Endothelial cell (in vitro differentiated cells): ENCODE data around the gene TOPORS. TPM values are rescaled to one million over a fixed set of nuclear protein-coding genes. Genes with fewer than 3 reads are reported as not detected.
A peak's percentile ranks its signal among the peaks of the same experiment; 100 is the strongest.

Experiments used
- DNase-seq: peaks from one replicate; pipeline ENCODE4 v3.0.0; 2021; ENCODE audit warnings: low spot score
- H3K27ac Mint-ChIP-seq: one replicate; pipeline ENCODE4 v1.8.0; 2021; ENCODE audit warnings: mixed read lengths, inconsistent platforms; ENCODE audit not compliant: unreplicated experiment
- H3K27me3 Mint-ChIP-seq: one replicate; pipeline ENCODE4 v1.8.0; 2021; ENCODE audit warnings: mild to moderate bottlenecking, moderate library complexity, mixed read lengths, inconsistent platforms; ENCODE audit not compliant: unreplicated experiment
- H3K36me3 Mint-ChIP-seq: one replicate; pipeline ENCODE4 v1.8.0; 2021; ENCODE audit warnings: mild to moderate bottlenecking, low read depth, mixed read lengths, inconsistent platforms; ENCODE audit not compliant: unreplicated experiment
- H3K4me1 Mint-ChIP-seq: one replicate; pipeline ENCODE4 v1.8.0; 2021; ENCODE audit warnings: mild to moderate bottlenecking, mixed read lengths, inconsistent platforms; ENCODE audit not compliant: unreplicated experiment
- H3K4me3 Mint-ChIP-seq: one replicate; pipeline ENCODE4 v1.8.0; 2021; ENCODE audit warnings: mild to moderate bottlenecking, mixed read lengths, inconsistent platforms; ENCODE audit not compliant: unreplicated experiment
- H3K9me3 Mint-ChIP-seq: one replicate; pipeline ENCODE4 v1.8.0; 2021; ENCODE audit warnings: mixed read lengths, inconsistent platforms; ENCODE audit not compliant: unreplicated experiment
- CTCF ChIP-seq: fragments of 200-600 bp; sonication (generic); IDR thresholded peaks from one replicate; pipeline ENCODE4 v1.5.0; 2021; ENCODE audit warnings: antibody characterized with exemption; ENCODE audit not compliant: unreplicated experiment
- total RNA-seq: library from RNA; stranded (reverse); fragmentation: NEBNext Ultra II Directional; extraction: Animal tissue kit (Norgen Biotek cat#: 25700); gene quantifications from one replicate; pipeline ENCODE4 v1.2.1, GENCODE V29; 2021; ENCODE audit not compliant: unreplicated experiment

Gene TOPORS
- total RNA-seq, 1 donor from 2014 or later, result 20.7 TPM

- Mint-ChIP-seq H3K36me3 (peaks cover 24% of the 10 kb centered on the region), H3K4me3 (no peak overlapping the region)
- no peak for TF ChIP-seq CTCF
These were observed 9.3 kb downstream of the TOPORS start for GRCh38 chr9:32543047-32543446.

GRCh38 chr9:32533816-32534215 lies 18.6 kb downstream of the TOPORS start:
- H3K36me3 Mint-ChIP-seq, result no peaks in the 10 kb centered on the region
- H3K4me1 Mint-ChIP-seq, result no peaks in the 10 kb centered on the region

More at GRCh38 chr9:32543047-32543446, 9.3 kb downstream of the TOPORS start:
- Mint-ChIP-seq H3K27ac (no peak overlapping the region), H3K9me3 (no peaks in the 10 kb centered on the region), H3K27me3 (no peaks in the 10 kb centered on the region), H3K4me1 (no peaks in the 10 kb centered on the region)
- DNase-seq, result no peak

GRCh38 chr9:32533336-32533735 lies 19.1 kb downstream of the TOPORS start:
- no peaks in the 10 kb centered on the region for H3K36me3 Mint-ChIP-seq
- H3K4me3 Mint-ChIP-seq, result no peak overlapping the region
- no peak for TF ChIP-seq CTCF
- no peak for DNase-seq
- no peaks in the 10 kb centered on the region for H3K27me3 Mint-ChIP-seq
- H3K27ac Mint-ChIP-seq, result no peak overlapping the region
- H3K9me3 Mint-ChIP-seq, result no peaks in the 10 kb centered on the region
- H3K4me1 Mint-ChIP-seq, result no peaks in the 10 kb centered on the region

More at GRCh38 chr9:32533816-32534215, 18.6 kb downstream of the TOPORS start:
- TF ChIP-seq CTCF, result no peak
- H3K27ac Mint-ChIP-seq, result no peak overlapping the region
- no peak overlapping the region for H3K4me3 Mint-ChIP-seq
- DNase-seq, result no peak
- H3K9me3 Mint-ChIP-seq, result no peaks in the 10 kb centered on the region
- no peaks in the 10 kb centered on the region for H3K27me3 Mint-ChIP-seq

GRCh38 chr9:32526707-32527048 lies 25.7 kb downstream of the TOPORS start:
- Mint-ChIP-seq H3K27me3 (peaks cover 3% of the 10 kb centered on the region), H3K36me3 (peaks cover 20% of the 10 kb centered on the region)

More at GRCh38 chr9:32526707-32527048, 25.7 kb downstream of the TOPORS start:
- Mint-ChIP-seq H3K4me3 (peak overlapping the region; percentile 91), H3K4me1 (peaks cover 13% of the 10 kb centered on the region), H3K9me3 (peaks cover 6% of the 10 kb centered on the region), H3K27ac (peak overlapping the region; percentile 87)
- TF ChIP-seq CTCF, result no peak
- no peak for DNase-seq
